Fibroblast of lung (primary cell): ENCODE measurements around the gene SPOCK1.

Source experiments
- CTCF ChIP-seq, 2 donors: IDR thresholded peaks in 1 of 2; conservative IDR thresholded peaks in 1 of 2; 1 replicate in 1 of 2; 2 replicates in 1 of 2; pipeline ENCODE4 v1.5.1; 2011 to 2012; ENCODE audit warnings: low read length in 2 of 2, control low read depth in 1 of 2, inconsistent platforms in 1 of 2, low read depth in 1 of 2, mild to moderate bottlenecking in 1 of 2
- EZH2 ChIP-seq: IDR thresholded peaks from 2 replicates; pipeline ENCODE4 v1.5.1; 2012; ENCODE audit warnings: low read length, control low read depth, mild to moderate bottlenecking; ENCODE audit errors: missing control alignments

GRCh38 chr5:137054335-137054734, 444.8 kb downstream of the SPOCK1 start:
- TF ChIP-seq CTCF (conservative IDR thresholded peaks at IDR 0.05 in 1 of 2, IDR thresholded peaks at IDR 0.05 in 1 of 2; ENCODE audit: low read depth in 1 of 2, low read length in 2 of 2) (no peak), EZH2 (no peak)
